Superior temporal gyrus (tissue), 1 donor: ENCODE data around the gene VGLL4.
A peak's percentile ranks its signal among the peaks of the same experiment; 100 is the strongest.
"Not testable (repeated sequence)": the region's sequence is repeated elsewhere in the genome, so short reads cannot be mapped to it uniquely, and the experiment has no call there.

ENCODE experiments used
- DNase-seq: peaks from one replicate; pipeline ENCODE4 v3.0.0-alpha.2; 2016; ENCODE audit errors: extremely low spot score

The VGLL4 gene

GRCh38 chr3:11535243-11535960, 108.3 kb downstream of the VGLL4 start:
- DNase-seq: no peak

- no peak for DNase-seq
Observed at GRCh38 chr3:11534793-11535101, 109.0 kb downstream of the VGLL4 start.

- DNase-seq: peak; percentile 31
Observed at GRCh38 chr3:11534011-11534792, 109.5 kb downstream of the VGLL4 start.

GRCh38 chr3:11532931-11533391, 110.8 kb downstream of the VGLL4 start:
- DNase-seq: no peak

- peak; percentile 26 for DNase-seq
Observed at GRCh38 chr3:11530153-11530721, 113.5 kb downstream of the VGLL4 start.

- no peak for DNase-seq
Observed at GRCh38 chr3:11529281-11529680, 114.4 kb downstream of the VGLL4 start.

GRCh38 chr3:11526121-11526520, 117.6 kb downstream of the VGLL4 start:
- not testable (repeated sequence) for DNase-seq

GRCh38 chr3:11523572-11524101, 120.1 kb downstream of the VGLL4 start:
- DNase-seq: no peak

- no peak for DNase-seq
Observed at GRCh38 chr3:11522953-11523571, 120.7 kb downstream of the VGLL4 start.

- no peak for DNase-seq
Observed at GRCh38 chr3:11522398-11522715, 121.4 kb downstream of the VGLL4 start.

GRCh38 chr3:11521167-11521566, 122.5 kb downstream of the VGLL4 start:
- DNase-seq: no peak

- DNase-seq: no peak
Observed at GRCh38 chr3:11517601-11518000, 126.1 kb downstream of the VGLL4 start.

- DNase-seq: peak; percentile 25
Observed at GRCh38 chr3:11514191-11514821, 129.4 kb downstream of the VGLL4 start.

GRCh38 chr3:11513817-11514135, 129.9 kb downstream of the VGLL4 start:
- peak; percentile 58 for DNase-seq

GRCh38 chr3:11513125-11513816, 130.4 kb downstream of the VGLL4 start:
- DNase-seq: not testable (repeated sequence)

- DNase-seq: not testable (repeated sequence)
Observed at GRCh38 chr3:11511606-11512005, 132.1 kb downstream of the VGLL4 start.

- no peak for DNase-seq
Observed at GRCh38 chr3:11510356-11510755, 133.4 kb downstream of the VGLL4 start.

- DNase-seq: no peak
Observed at GRCh38 chr3:11510001-11510340, 133.7 kb downstream of the VGLL4 start.

- no peak for DNase-seq
Observed at GRCh38 chr3:11509173-11510000, 134.3 kb downstream of the VGLL4 start.

- peak; percentile 49 for DNase-seq
Observed at GRCh38 chr3:11508346-11509172, 135.2 kb downstream of the VGLL4 start.
